Measurements from ENCODE around the gene UBE2H.

DNA sequence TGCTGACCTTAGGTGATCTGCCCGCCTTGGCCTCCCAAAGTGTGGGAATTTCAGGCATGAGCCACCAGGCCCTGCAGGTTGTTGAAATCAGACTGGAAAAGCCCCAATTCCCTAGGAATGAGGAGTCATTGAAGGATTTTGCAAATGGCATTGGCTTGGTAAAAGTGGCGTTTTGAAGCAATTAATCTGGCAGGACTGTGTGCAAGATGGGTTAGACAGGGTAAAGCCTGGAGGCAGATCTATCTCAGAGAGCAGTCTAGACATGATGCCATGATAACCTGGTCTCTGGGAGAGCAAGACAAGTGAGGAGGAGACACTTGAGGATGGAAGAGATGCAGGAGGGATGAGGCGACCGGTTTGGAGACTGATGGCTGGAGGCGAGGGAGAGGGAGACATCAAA is 45.7 kb upstream of the UBE2H start:
- TF ChIP-seq CTCF (IDR thresholded peaks at IDR 0.05; ENCODE audit: low read depth, low read length) (no peak), EZH2phosphoT487 (IDR thresholded peaks at IDR 0.05; ENCODE audit: low read depth) (no peak)
